ENCODE data around the gene TRABD. TPM values are rescaled to one million over a fixed set of nuclear protein-coding genes. Genes with fewer than 3 reads are reported as not detected.

The TRABD gene
- total RNA-seq, 1 experiment from 2014 or later = 26.1 TPM

DNA sequence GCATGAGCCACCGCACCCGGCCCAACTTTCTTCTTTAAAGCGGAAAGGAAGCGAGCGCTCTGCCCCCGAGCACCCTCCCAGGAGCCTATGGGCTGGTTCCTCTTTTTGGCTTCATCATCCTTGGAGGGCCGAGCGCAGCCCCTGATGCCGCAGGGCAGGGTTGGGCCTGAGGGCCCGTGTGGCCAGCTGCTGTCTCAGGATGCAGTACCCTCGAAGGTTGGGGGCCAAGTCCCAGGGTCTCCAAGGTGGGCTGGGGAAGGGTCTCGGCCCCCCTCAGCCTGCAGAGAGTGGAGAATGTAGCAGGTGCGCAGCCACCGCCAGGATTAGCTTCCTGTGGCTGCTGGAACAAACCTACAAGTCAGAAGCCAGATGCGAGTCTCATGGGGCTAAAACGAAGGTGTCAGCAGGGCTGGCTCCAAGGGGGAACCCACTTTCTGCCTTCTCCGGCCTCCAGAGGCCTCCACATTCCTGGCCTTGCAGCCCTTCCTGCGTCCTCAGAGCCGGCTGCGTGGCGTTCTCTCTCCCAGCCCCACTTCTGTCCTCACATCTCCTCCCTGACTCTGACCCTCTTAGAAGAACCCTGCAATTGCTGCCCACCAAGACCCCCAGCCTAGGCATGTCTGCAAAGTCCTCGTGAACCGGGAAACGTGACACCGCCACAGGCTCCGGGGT, 12.3 kb upstream of the TRABD start:
- DNase-seq (ENCODE audit: extremely low read depth, low read depth) = no peak

- no peak for DNase-seq (ENCODE audit: extremely low read depth, low read depth)
These were observed 11.7 kb upstream of the TRABD start for GRCh38 chr22:50173983-50174355.

GRCh38 chr22:50174382-50175190, 11.1 kb upstream of the TRABD start:
- no peak for DNase-seq (ENCODE audit: extremely low read depth, low read depth)

DNA sequence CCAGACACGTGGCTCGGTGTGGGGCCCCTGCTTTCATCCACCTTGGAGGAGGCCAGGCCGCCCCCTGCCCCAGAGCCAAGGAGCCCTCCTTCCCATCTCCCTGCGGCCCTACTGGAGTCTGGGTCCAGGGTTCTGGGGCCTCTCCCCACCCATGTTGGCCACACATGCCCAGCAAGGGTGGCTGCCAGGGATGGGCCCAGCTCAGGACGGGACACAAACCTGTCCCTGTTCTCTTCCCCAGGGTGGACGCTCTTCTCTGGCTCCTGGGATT, 10.6 kb upstream of the TRABD start:
- no peak for DNase-seq (ENCODE audit: extremely low read depth, low read depth)

DNA sequence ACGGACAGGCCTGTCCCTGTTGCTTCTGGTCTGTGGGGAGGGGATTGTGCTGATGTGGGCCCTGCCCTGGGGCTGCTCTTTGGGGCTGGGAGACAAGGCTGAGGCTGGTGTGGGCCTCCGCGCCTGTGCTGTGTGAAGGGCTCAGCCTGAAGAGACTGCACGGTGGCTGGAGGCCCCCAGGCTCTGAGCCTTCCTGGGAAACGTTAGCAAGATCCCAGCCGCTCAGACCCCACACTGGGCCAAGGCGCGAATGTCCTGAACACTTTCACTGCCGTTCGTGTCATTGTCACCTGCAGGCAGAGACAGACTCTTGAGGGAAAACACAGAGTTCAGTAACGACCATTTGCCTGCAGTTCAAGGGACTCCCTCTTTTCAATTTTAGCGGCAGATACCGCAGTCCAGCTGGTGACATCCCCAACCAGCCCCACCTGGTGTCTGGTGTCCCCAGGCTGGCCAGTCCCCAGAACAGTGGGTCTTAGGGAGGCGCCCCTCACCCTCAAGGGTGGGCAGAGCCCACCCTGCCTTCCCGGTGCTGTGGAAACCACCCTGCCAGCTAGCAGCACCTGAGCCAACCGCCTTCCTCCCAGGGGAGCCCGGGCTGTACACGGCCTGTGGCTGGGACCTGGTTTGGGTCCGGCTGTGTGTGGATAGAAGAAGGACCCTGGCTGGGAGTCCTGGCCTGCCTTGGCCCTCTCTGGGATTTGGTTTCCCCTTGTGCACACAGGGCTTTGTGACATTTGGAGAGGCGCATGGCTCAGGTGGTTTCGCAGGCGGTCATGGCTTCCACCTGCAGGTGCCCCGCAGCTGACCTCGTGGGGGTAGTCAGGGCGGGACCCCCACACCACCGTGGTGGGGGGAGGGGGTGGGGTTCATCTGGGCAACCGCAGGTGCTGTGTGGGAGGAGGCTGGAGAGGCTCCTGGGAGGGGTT, 9.5 kb upstream of the TRABD start:
- no peak for DNase-seq (ENCODE audit: extremely low read depth, low read depth)

DNA sequence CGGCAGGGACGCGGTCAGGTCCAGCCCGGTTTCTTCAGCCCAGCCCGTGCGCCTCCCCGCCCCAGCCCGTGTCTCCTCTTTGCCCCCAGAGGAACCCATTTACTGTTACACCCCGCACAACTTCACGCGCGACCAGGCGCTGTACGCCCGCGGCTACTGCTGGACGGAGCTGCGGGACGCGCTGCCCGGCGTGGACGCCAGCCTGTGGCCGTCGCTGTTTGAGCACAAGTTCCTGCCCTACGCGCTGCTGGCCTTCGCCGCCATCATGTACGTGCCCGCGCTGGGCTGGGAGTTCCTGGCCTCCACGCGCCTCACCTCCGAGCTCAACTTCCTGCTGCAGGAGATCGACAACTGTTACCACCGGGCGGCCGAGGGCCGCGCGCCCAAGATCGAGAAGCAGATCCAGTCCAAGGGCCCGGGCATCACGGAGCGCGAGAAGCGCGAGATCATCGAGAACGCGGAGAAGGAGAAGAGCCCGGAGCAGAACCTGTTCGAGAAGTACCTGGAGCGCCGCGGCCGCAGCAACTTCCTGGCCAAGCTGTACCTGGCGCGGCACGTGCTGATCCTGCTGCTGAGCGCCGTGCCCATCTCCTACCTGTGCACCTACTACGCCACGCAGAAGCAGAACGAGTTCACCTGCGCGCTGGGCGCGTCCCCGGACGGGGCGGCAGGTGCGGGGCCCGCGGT, 8.7 kb upstream of the TRABD start:
- DNase-seq (ENCODE audit: extremely low read depth, low read depth) = no peak

- DNase-seq (ENCODE audit: extremely low read depth, low read depth) = no peak
These were observed 7.9 kb upstream of the TRABD start for GRCh38 chr22:50177537-50178470.

- DNase-seq (ENCODE audit: extremely low read depth, low read depth) = no peak
These were observed 7.2 kb upstream of the TRABD start for GRCh38 chr22:50178471-50178864.

- DNase-seq (ENCODE audit: extremely low read depth, low read depth) = no peak
These were observed 6.5 kb upstream of the TRABD start for GRCh38 chr22:50178871-50179869.

DNA sequence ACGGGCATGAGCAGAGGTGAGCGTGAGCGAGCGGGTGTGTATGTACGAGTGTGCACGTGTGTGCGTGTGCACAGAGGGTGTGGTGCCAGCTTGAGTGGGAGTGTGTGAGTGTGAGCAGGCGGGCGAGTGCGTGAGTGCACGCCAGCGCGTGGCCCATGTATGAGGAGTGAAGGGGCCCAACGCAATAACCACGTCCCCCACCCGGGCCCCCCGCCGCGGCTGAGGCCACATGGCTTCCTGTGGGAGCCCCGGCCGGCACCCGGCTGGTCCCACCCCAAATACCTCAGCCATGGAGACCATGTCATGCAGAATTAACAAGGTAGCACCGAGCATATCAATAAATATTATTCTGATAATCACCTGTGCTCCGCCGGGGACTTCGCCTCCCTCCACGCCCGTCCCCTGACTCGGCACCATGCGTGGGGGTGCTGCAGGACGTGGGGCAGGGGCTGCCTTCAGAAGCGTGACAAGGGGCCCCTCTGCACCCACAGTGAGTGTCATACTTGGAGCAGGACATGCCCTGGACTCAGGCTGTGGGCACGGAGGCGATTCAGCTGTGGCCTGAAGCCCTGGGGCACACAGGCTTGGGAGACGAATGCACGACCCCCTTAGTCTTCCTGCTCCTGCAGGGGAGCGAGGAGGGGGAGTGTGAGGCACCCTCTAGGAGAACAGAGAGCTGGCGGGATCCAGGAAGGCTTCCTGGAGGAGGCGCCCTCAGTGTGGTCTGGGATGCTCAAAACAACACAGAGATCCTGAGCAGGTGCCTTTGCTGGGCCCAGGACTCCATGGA, 5.6 kb upstream of the TRABD start:
- DNase-seq (ENCODE audit: extremely low read depth, low read depth) = no peak

DNA sequence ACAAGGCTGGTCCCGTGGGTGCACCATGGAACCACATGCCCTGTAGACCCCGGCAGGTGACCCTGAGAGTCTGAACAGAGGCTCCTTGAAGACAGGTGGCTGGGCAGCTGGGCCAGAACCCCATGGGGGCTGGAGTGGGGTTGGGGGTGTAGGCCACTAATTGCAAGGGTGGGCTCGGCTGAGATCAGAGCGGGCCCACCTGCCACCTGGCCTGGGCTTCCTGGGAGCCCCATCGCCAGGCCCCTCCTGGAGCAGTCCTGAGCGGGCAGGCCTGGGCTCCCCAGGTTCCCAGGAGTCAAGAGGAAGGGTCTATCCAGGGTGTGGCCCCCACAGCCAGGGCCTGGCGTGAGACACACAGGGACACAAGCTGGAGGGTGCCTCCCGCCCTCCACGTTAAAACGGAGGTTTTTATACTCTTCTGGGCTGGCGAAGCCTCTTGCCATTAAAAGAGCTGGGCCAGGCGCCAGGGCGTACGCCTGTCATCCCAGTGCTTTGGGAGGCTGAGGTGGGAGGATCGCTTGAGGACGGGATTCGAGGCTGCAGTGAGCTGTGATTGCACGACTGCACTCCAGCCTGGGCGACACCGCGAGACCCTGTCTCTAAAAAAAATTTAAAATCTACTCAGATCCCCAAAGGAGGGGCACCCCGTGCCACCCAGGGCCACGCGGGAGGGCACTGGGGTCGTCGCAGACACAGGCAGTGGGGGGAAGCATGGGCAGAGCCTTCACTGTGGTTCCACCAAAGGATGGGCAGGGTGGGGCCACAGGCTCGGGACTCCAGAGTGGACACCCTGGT, 4.8 kb upstream of the TRABD start:
- no peak for DNase-seq (ENCODE audit: extremely low read depth, low read depth)

- DNase-seq (ENCODE audit: extremely low read depth, low read depth) = no peak
These were observed 3.3 kb upstream of the TRABD start for GRCh38 chr22:50182176-50183081.

GRCh38 chr22:50183141-50183971, 2.4 kb upstream of the TRABD start:
- no peak for DNase-seq (ENCODE audit: extremely low read depth, low read depth)

DNA sequence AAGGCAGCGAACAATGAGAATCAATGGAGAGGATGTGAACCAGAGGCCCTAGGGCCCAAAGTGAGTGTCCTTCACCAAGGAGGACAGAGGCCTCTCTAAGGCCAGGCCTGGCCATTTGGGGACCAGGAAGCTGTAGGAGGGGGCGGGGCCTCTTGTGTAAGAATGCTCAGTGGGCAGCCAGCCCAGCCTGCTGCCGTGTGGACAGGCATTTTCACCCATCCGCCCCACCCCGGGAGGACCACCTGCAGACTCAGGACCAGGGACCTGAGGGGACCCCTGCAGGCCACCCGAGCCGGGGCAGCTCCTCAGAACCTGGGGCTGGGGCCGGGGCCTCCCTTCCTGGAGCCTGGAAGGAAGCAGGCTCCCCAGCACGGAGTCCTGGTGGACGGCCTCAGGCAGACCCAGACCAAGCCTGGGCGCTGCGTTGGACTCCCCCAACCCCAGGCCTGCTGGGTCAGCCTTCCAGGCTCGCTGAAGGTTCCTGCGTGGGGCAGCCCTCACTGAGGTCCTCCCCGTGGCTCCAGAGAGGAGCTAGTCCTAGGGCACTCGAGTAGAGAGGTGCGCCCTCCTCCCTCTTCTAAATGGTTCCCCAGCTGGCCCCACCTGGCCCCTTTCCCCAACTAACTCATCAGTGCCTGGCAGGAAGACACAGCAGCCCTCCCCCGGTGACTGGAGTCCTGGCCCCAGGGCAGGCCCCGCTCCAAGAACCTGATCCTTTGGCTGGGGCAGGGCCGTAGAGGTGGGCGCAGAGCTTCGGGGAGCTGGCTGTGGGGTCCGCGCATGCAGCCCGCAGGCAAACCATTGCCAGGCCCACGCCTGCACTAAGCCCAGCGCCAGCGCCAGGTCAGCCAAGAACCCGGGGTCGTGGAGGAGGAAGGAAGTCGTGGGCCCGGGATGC, 1.5 kb upstream of the TRABD start:
- no peak for DNase-seq (ENCODE audit: extremely low read depth, low read depth)

Data from NCI-H460 (cell line).